ENCODE measurements around the gene AGRN.

- TF ChIP-seq POLR2A (IDR thresholded peaks at IDR 0.05) = no peak
- TF ChIP-seq CTCF (IDR thresholded peaks at IDR 0.05) = no peak
Observed at GRCh38 chr1:1050577-1051052, 30.7 kb downstream of the AGRN start.

All from Peyer's patch (tissue), 4 donors.